HAP-1 (cell line): ENCODE data around the gene HES3.

ENCODE experiments used
- DNase-seq, 2 experiments: peaks; one replicate each; pipeline ENCODE4 v3.0.0-alpha.2; 2016 to 2020; ENCODE audit warnings: low spot score in 2 of 2
- H3K27me3 ChIP-seq: fragments of 250-450 bp; sonication (Bioruptor Pico); 2 replicates; pipeline ENCODE4 v1.5.1; 2020; ENCODE audit warnings: low read depth, mild to moderate bottlenecking, moderate library complexity
- H3K36me3 ChIP-seq: fragments of 250-450 bp; sonication (Bioruptor Pico); replicated peaks from 2 replicates; pipeline ENCODE4 v1.5.1; 2020; ENCODE audit warnings: mild to moderate bottlenecking
- H3K4me1 ChIP-seq: fragments of 250-450 bp; sonication (Bioruptor Pico); 2 replicates; pipeline ENCODE4 v1.5.1; 2020; ENCODE audit warnings: mild to moderate bottlenecking
- H3K4me3 ChIP-seq: fragments of 250-450 bp; sonication (Bioruptor Pico); 2 replicates; pipeline ENCODE4 v1.5.1; 2020; ENCODE audit warnings: mild to moderate bottlenecking, moderate library complexity
- H3K9me3 ChIP-seq: fragments of 250-450 bp; sonication (Bioruptor Pico); 2 replicates; pipeline ENCODE4 v1.5.1; 2020; ENCODE audit warnings: mild to moderate bottlenecking, moderate library complexity
- in situ Hi-C: fragments of 300-500 bp; cut with MboI; formaldehyde crosslinking; loops from 3 replicates; pipeline ENCODE4 v1.14.3; 2020; ENCODE audit warnings: low sequenced_read_pairs, inconsistent platforms, mixed read lengths

HES3 gene

DNA sequence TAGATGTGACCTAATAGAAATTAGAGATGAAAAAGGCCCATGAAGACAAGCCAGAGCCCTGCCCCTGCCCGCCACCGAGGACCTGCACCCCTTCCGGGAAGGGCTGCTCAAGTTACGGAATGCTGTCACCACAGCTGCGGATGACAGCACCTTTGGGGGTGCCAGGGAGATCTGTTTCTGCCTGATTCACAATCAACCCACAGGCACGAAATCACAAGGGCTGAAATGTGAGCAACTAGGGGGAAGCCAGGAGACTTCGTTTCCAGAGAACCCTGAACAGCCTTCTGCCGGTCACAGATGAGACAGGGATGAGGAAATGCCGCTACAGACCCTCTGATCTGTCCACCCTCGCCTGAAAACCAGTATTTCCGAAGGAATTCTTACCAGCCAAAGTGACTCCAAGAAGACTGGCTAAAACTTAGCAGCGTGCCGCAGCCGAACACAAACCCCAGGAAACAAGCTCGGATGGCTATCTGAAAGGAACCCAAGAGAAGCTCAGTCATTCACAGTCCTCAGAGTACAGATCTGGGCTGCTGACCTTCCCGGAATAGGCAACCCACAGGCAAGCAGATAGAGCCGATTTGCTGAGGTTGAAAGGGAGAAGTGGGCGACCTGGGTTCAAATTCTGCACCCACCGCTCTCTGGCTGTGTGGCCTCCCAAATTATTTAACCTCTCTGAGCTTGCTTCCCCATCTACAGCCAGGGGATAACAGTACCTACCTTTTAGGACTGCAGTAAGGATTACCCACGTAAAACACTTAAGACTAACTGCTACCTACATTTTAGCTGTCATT, 9.3 kb upstream of the HES3 start:
- in situ Hi-C loops: no loop called here
- Histone ChIP-seq H3K4me3 (peak overlapping the region; percentile 73), H3K4me1 (peaks cover 25% of the 10 kb centered on the region), H3K27me3 (no peaks in the 10 kb centered on the region), H3K36me3 (peaks cover 43% of the 10 kb centered on the region), H3K9me3 (peaks cover 2% of the 10 kb centered on the region; the same call in 1 of the 2 replicates)
- no peak for DNase-seq

DNA sequence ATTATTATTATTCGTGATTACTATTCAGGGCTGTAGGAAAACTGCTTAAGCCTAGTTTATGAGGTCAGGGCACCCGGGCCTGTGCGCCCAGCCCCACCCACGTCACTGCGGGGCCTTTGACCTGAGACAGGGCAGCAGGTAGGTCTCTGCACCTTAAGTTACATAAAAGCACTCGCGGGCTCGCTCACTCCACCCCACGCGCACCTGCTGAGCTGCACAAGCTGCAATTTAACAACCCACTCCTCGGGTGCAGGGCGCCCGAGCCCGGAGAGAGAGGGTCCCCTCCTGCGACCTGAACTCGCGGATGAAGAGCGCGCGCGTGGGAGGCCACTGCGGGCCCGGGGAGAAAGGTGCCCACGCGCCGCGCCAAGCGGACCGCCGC, 8.7 kb upstream of the HES3 start:
- DNase-seq: no peak
- in situ Hi-C loops: no loop called here

DNA sequence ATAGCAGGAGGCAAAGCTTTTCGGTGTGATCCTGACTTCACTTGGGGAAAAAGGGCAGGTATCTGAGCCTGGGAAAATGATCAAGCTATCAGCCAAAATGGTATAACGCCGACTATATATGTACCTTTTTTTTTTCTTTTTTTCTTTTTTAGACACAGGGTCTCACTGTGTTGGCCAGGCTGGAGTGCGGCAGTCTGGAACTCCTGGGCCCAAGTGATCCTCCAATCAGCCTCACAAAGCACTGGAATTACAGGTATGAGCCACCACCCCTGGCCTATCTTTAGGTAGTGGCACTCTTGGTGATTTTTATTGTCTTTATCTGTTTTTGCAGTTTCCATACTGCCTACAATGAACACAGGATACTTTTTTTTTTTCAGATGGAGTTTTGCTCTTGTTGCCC, 6.9 kb upstream of the HES3 start:
- H3K4me1 ChIP-seq: peaks cover 47% of the 10 kb centered on the region
- peaks cover 3% of the 10 kb centered on the region for H3K27me3 ChIP-seq
- peaks cover 2% of the 10 kb centered on the region; the same call in 1 of the 2 replicates for H3K9me3 ChIP-seq
- H3K36me3 ChIP-seq: peaks cover 23% of the 10 kb centered on the region
- in situ Hi-C loops: no loop called here
- no peak overlapping the region for H3K4me3 ChIP-seq
- no peak for DNase-seq

More for the DNA sequence above, 8.7 kb upstream of the HES3 start:
- Histone ChIP-seq H3K4me1 (peaks cover 31% of the 10 kb centered on the region), H3K9me3 (peaks cover 2% of the 10 kb centered on the region; the same call in 1 of the 2 replicates), H3K4me3 (peak overlapping the region; percentile 73), H3K36me3 (peaks cover 38% of the 10 kb centered on the region), H3K27me3 (no peaks in the 10 kb centered on the region)

DNA sequence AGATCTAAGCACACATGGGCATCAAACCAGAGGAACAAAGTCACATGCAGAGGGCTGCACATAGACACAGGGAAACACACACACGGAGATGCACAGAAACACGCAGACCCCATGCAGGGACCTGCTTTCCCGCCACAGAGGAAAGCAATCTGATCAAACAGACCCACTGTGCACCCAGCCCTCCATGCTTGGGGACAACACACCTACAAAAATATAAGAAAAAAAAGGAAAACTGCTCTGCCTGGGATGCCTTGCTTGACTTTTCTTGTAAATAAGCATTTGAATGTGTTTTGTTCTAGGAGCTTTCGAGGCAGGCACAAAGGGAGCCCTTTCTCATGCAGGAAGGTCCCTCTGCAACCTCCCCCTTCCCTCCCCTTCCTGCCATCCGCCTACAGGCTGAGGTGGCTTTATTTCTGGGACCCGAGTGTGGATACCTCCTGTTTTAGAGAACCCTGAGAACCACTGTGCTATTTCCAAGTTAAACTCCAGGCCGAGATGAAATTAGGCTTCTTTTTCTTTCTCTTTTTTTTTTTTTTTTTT, 4.7 kb upstream of the HES3 start:
- Histone ChIP-seq H3K9me3 (peaks cover 2% of the 10 kb centered on the region; the same call in 1 of the 2 replicates), H3K36me3 (peaks cover 1% of the 10 kb centered on the region), H3K27me3 (peaks cover 17% of the 10 kb centered on the region), H3K4me3 (no peak overlapping the region), H3K4me1 (peaks cover 43% of the 10 kb centered on the region)
- peak; percentile 84 to 91 for DNase-seq
- in situ Hi-C loops: no loop called here

DNA sequence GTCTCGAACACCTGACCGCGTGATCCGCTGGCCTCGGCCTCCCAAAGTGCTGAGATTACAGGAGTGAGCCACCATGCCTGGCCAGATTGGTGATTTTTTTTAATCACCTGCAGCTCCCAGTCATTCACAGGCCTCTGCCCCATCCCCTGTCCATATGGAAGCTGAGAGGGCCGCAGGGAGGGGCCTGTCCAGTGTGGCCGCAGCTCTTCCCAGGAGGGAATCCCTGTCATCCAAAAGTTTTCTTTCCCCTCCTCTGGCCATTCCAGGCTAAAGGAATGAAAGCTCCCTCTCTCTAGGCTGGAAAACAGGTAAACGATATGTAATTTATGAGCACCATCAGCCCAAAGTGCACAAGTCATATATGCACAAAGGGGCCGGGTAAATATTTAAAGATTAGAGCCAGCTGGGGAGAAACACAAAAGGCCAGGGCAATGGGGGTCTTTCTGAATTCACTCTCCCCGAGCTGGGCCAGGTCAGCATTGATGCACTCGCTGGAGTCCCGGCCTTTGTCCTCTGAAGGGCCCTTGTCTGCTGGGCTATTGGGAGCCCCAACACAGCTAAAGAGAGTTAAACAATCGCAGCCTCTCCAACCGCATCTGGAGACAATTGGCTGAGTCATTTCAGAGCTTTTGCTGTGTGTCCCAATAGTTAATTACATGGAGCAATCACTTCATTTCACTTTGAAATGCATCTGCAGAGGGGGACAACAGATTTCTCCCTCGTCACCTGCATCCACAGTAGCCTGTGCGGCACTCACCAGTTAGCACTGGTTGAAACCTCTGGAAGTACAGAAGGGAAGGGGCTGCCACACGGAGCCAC, 3.8 kb upstream of the HES3 start:
- H3K36me3 ChIP-seq: no peaks in the 10 kb centered on the region
- H3K9me3 ChIP-seq: peaks cover 2% of the 10 kb centered on the region; the same call in 1 of the 2 replicates
- in situ Hi-C loops: no loop called here
- peaks cover 22% of the 10 kb centered on the region for H3K27me3 ChIP-seq
- peak; percentile 70 to 77 for DNase-seq
- H3K4me3 ChIP-seq: no peak overlapping the region
- peaks cover 42% of the 10 kb centered on the region for H3K4me1 ChIP-seq

DNA sequence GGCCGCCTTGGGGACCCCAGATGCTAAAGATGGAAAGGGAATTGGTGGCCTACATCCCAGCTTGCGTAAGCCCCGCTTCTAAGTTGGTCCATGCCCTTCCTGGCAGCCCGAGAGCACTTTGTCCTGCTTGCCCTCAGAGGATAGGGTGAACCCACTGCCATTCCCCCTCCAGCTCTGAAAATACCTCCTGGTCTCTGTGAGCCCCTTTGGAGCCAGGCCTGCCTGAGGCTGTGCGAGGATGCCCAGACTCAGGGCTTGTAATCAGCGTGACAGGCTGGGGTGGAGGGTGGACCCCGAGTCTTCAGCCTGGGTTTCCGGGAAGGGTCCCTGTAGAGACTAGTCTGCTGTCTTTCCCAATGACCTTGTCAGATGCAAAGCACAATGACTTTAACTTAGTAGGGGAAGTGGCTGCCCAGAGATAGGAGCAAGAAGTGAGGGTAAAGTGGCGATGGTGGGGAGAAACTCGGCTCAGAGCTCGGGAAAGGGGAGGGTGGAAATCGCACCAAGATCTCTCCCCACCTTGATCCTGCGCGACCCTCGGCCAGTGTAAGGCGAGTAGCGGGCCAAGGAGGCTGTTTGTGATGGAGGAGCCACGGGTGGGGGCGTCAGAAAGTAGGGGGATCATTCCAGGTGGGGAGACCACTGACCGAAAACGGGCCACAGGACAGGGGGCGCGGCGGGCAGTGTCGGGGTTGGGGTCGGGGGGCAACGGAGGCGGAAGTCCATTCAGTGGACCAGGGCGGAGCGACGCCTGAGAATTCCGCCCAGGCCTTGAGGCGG, 2.7 kb upstream of the HES3 start:
- in situ Hi-C loops: no loop called here
- H3K4me1 ChIP-seq: peaks cover 39% of the 10 kb centered on the region
- H3K4me3 ChIP-seq: no peak overlapping the region
- DNase-seq: no peak
- H3K9me3 ChIP-seq: peaks cover under 1% of the 10 kb centered on the region; the same call in 1 of the 2 replicates
- no peaks in the 10 kb centered on the region for H3K36me3 ChIP-seq
- H3K27me3 ChIP-seq: peaks cover 22% of the 10 kb centered on the region

DNA sequence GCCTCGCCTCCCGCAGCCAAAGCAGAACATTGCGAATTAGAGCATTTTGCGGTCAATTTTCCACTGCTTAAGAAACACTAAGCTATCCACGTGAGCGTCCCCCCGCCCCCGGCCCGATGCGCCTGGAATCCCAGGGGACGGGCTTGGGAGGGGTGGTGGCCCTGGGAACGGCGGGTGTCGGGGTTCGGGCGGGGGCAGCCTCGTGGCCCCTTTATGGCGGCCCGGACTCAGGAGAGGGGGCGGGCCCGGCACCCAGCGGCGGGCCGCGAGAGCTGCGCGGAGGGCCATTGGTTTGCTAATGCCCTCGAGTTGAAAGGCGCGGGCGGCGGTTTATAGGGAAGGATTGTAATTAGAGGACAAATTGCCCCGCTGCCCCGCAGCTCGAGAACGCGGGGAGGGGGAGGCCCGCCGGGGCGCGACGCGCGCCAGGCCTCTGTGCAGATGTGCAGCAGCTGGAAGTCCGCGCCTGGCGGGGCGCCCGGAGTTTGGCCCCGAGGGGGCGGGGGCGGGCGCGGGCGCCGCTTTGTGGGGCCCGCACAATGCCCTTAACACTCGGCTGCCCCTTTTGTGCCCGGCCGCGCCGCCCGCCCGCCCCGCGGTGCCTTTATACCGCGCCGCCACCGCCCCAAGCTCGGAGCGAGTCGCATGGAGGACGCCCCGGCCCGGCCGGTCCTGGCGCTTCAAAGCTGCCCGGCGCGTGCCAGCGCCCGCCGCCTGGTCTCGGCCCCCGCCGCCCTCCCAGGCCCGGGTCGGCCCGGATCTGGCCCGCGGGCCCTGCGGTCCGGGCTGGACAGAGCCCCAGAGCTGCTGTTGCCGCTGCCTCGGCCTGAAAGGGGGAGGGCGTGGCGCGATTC, 1.9 kb upstream of the HES3 start:
- peaks cover 38% of the 10 kb centered on the region for H3K4me1 ChIP-seq
- H3K27me3 ChIP-seq: peaks cover 26% of the 10 kb centered on the region
- no peak overlapping the region for H3K4me3 ChIP-seq
- peak in 1 of 2 experiments; percentile 72 for DNase-seq
- H3K9me3 ChIP-seq: no peaks in the 10 kb centered on the region
- in situ Hi-C loops: no loop called here
- no peaks in the 10 kb centered on the region for H3K36me3 ChIP-seq

DNA sequence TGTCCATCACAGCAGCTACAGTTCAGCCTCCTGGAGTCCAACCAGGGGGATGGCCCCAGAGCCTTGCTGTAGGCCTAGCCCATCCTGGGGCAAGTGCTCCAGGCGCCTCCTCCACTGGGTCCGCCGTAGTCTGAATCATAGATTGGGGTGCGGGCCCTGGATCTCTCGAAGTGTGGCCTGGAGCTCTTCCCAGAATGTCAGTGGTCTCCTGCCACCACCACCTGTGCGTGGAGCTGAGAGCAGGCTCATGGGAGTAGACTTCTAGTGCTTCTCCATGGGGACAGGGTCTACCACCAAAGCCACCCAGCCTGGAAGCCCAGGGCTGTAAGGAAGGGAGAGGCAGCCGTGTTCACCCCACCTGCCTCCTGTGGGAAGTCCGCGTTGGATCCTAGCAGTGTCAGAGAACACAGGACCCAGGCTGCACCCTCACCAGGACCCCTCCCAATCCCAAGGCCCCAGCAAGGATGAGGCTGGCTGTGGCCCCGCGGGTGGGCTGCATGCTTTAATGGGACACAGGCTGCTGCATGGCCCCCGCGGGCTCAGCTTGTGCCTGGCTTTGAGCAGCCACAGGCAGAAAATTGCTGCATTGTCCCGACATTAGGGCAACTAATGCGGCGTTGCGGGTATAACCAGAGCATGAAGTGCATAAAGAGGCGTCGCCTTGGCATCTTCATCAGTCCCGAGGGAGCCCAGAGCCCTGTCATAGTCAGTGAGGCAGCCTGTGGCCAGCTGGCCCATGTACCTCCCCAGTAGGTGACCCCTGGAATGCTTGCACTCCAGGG, 735 bp upstream of the HES3 start:
- no peaks in the 10 kb centered on the region for H3K36me3 ChIP-seq
- no peak for DNase-seq
- H3K4me3 ChIP-seq: no peak overlapping the region
- H3K27me3 ChIP-seq: peaks cover 26% of the 10 kb centered on the region
- no peaks in the 10 kb centered on the region for H3K9me3 ChIP-seq
- in situ Hi-C loops: no loop called here
- peaks cover 38% of the 10 kb centered on the region for H3K4me1 ChIP-seq

DNA sequence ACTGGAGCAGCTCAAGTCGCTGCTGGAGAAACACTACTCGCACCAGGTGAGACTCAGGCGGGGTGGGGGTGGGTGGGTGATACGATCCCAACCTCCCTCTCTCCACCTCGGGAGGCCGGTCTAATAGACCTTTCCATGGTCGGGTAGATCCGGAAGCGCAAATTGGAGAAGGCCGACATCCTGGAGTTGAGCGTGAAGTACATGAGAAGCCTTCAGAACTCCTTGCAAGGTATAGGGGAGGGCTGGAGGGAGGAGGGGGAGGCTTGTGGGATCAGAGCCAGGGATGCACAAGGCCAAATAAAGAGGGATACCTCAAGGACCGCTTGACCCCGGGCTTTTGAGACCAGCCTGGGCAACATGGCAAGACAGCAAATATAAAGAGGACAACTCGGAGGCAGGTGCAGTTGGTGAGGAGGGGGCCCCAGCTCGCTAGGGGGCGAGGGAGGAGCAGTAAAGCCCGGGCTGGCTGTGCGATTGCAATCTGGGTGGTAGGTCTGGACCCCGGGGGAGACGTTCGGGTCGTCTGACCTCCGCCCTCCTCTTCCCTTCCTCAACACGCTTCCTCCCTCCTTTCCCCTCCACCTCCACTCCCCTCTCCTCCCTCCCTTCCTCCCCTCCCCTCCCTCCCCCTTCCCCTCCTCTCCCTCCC, 546 bp downstream of the HES3 start:
- in situ Hi-C loops: no loop called here
- no peak overlapping the region for H3K4me3 ChIP-seq
- no peaks in the 10 kb centered on the region for H3K36me3 ChIP-seq
- DNase-seq: no peak
- H3K9me3 ChIP-seq: no peaks in the 10 kb centered on the region
- H3K4me1 ChIP-seq: peaks cover 25% of the 10 kb centered on the region
- peaks cover 26% of the 10 kb centered on the region for H3K27me3 ChIP-seq

DNA sequence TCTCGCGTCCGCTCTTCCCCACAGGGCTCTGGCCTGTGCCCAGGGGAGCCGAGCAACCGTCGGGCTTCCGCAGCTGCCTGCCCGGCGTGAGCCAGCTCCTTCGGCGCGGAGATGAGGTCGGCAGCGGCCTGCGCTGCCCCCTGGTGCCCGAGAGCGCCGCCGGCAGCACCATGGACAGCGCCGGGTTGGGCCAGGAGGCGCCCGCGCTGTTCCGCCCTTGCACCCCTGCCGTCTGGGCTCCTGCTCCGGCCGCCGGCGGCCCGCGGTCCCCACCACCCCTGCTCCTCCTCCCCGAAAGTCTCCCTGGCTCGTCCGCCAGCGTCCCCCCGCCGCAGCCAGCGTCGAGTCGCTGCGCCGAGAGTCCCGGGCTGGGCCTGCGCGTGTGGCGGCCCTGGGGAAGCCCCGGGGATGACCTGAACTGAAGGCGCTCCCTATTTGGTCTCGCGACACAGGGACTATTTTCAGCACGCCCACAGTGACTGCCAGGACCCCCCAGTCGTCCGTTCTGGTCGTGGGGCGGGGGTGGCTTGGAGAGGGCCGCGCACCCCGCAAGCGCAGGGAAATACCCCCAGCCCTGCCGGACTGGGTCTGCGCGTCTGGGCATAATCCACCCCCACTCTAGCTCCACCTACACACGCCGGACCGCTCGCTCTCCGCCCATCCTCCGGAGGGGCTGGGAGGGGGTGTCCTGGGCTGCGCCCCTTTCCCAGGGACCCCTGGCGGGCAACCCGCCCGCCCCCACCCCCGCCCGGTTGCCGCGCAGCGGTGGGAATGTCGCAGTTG, 1.3 kb downstream of the HES3 start:
- H3K36me3 ChIP-seq: no peaks in the 10 kb centered on the region
- peak; percentile 70 to 90 for DNase-seq
- H3K4me3 ChIP-seq: peak overlapping the region; percentile 29
- peaks cover 32% of the 10 kb centered on the region for H3K27me3 ChIP-seq
- in situ Hi-C loops: no loop called here
- no peaks in the 10 kb centered on the region for H3K9me3 ChIP-seq
- H3K4me1 ChIP-seq: peaks cover 18% of the 10 kb centered on the region

DNA sequence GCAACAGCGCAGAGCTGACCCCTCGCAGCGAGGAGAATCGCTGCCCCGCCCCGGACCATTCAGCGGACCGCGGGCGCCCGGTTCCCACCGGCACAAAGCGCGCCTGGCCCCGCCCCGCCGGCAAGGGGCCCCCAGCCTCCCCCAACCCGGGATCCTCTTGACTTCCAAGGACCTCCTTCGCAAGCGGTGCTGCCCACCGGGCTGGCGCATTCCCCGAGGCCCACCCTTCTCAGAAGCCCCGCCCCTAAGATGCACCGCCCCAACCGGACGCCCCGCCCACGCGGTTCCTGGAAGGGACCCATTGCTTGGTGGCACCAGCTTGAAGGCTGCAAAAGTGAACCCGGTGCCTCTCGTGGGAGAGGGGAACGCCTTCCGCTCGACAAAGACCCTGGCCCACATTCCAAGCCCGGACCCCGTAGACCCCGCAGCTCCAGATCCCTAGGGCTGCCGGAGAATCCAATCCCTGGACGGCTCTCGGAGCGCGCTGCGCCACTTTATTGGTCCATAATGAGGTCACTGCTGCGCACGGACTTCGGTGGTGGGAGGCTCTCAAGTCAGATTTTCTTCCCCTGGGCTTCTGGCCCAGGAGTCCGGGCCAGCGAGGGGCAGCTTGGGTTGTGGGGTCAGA, 2.0 kb downstream of the HES3 start:
- H3K4me3 ChIP-seq: peak overlapping the region; percentile 29
- in situ Hi-C loops: no loop called here
- H3K36me3 ChIP-seq: no peaks in the 10 kb centered on the region
- no peaks in the 10 kb centered on the region for H3K9me3 ChIP-seq
- DNase-seq: peak in 1 of 2 experiments; percentile 84
- H3K4me1 ChIP-seq: peaks cover 10% of the 10 kb centered on the region
- peaks cover 33% of the 10 kb centered on the region for H3K27me3 ChIP-seq
